Endothelial cell of umbilical vein (primary cell): ENCODE measurements around the gene TMEM130. TPM values are rescaled to one million over a fixed set of nuclear protein-coding genes. Genes with fewer than 3 reads are reported as not detected.

Experiments used
- Bru-seq: library from RNA; stranded (reverse); fragments of 400-500 nt; gene quantifications from one replicate; lab custom pipeline; 2021; lab: Mats Ljungman, UMichigan
- BruChase-seq, 2 experiments: library from RNA; stranded (reverse); fragments of 400-500 nt; gene quantifications; one replicate each; lab custom pipeline; 2021; lab: Mats Ljungman, UMichigan
- BruUV-seq: library from RNA; stranded (reverse); fragments of 400-500 nt; replicated peaks from 2 replicates; lab custom pipeline; 2021; lab: Mats Ljungman, UMichigan
- CTCF ChIA-PET: fragments of 300-600, 350-600 bp; sonication (Branson Sonifier 250); formaldehyde crosslinking; loops from one replicate; lab custom pipeline; 2021; ENCODE audit warnings: antibody characterized with exemption, inconsistent platforms; lab: Charles Lee
- POLR2A ChIA-PET: fragments of 300-600, 350-600 bp; sonication (Branson Sonifier 250); formaldehyde crosslinking; loops from one replicate; lab custom pipeline; 2021; ENCODE audit warnings: antibody characterized with exemption, inconsistent platforms; lab: Charles Lee
- DNase-seq: peaks from one replicate; pipeline ENCODE4 v3.0.0-alpha.2; 2011; ENCODE audit warnings: low read depth, low spot score
- FAIRE-seq: peaks from 2 replicates; lab custom pipeline; 2011; peaks lifted over from hg19 to GRCh38; lab: Jason Lieb, UNC
- H2AFZ ChIP-seq: 2 replicates; pipeline ENCODE4 v1.6.0; 2012; ENCODE audit warnings: low read depth, low read length, control low read depth, inconsistent platforms
- H3K27ac ChIP-seq: 2 replicates; pipeline ENCODE4 v1.5.1; 2011; ENCODE audit warnings: low read depth, mild to moderate bottlenecking, control low read depth, low read length, moderate library complexity; ENCODE audit not compliant: insufficient read depth
- H3K27me3 ChIP-seq, 2 experiments: 2 replicates each; pipeline versions ENCODE4 v1.6.0 to v1.6.1; 2011; ENCODE audit warnings: low read length in 2 of 2, mixed read lengths in 1 of 2; ENCODE audit not compliant: control insufficient read depth in 2 of 2, insufficient read depth in 2 of 2
- H3K36me3 ChIP-seq, 2 experiments: 2 replicates in 1 of 2; 3 replicates in 1 of 2; pipeline ENCODE4 v1.5.1; 2011; ENCODE audit warnings: low read length in 2 of 2, mild to moderate bottlenecking in 1 of 2, moderate library complexity in 1 of 2; ENCODE audit not compliant: control insufficient read depth in 2 of 2, insufficient read depth in 2 of 2; ENCODE audit errors: extremely low read depth in 1 of 2
- H3K4me1 ChIP-seq: 3 replicates; pipeline ENCODE4 v1.5.1; 2011; ENCODE audit warnings: mild to moderate bottlenecking, low read length; ENCODE audit not compliant: control insufficient read depth, insufficient read depth; ENCODE audit errors: extremely low read depth
- H3K4me2 ChIP-seq: 2 replicates; pipeline ENCODE4 v1.6.1; 2011; ENCODE audit warnings: low read length, control low read depth, mixed read lengths; ENCODE audit not compliant: insufficient read depth
- H3K4me3 ChIP-seq, 3 experiments: fragments of 200-600 bp in 1 of 3; sonication (generic), shearing (Covaris generic) in 1 of 3; replicated peaks in 1 of 3; 2 replicates each; pipeline ENCODE4 v1.5.1; 2011 to 2016; ENCODE audit warnings: control low read depth in 3 of 3, low read length in 3 of 3, mild to moderate bottlenecking in 2 of 3, inconsistent platforms in 1 of 3, low read depth in 1 of 3, moderate library complexity in 1 of 3; ENCODE audit not compliant: insufficient read depth in 1 of 3
- H3K79me2 ChIP-seq: 2 replicates; pipeline ENCODE4 v1.6.0; 2012; ENCODE audit warnings: low read length, inconsistent platforms; ENCODE audit not compliant: control insufficient read depth, insufficient read depth
- H3K9ac ChIP-seq: replicated peaks from 2 replicates; pipeline ENCODE3; 2011; ENCODE audit warnings: low read length, control low read depth; ENCODE audit not compliant: insufficient read depth; ENCODE audit errors: extremely low read depth
- H3K9me1 ChIP-seq: replicated peaks from 3 replicates; pipeline ENCODE4 v1.6.0; 2011; ENCODE audit warnings: mild to moderate bottlenecking, low read length; ENCODE audit not compliant: control insufficient read depth, insufficient read depth; ENCODE audit errors: extremely low read depth
- H3K9me3 ChIP-seq: replicated peaks from 2 replicates; pipeline ENCODE4 v1.5.1; 2012; ENCODE audit warnings: low read length, inconsistent platforms; ENCODE audit not compliant: control insufficient read depth, insufficient read depth
- H4K20me1 ChIP-seq: replicated peaks from 2 replicates; pipeline ENCODE3; 2011; ENCODE audit warnings: mild to moderate bottlenecking, low read length; ENCODE audit not compliant: control insufficient read depth, insufficient read depth; ENCODE audit errors: extremely low read depth
- EZH2 ChIP-seq: IDR thresholded peaks from 2 replicates; pipeline ENCODE4 v1.6.1; 2012; ENCODE audit warnings: borderline replicate concordance, low read depth, mild to moderate bottlenecking, moderate library complexity, low read length, inconsistent platforms; ENCODE audit not compliant: severe bottlenecking
- FOS ChIP-seq: IDR thresholded peaks from 2 replicates; pipeline ENCODE4 v1.6.1; 2011; ENCODE audit warnings: mild to moderate bottlenecking, low read length, moderate library complexity, borderline replicate concordance; ENCODE audit not compliant: insufficient read depth
- GATA2 ChIP-seq: IDR thresholded peaks from 2 replicates; pipeline ENCODE4 v1.7.0; 2011; ENCODE audit warnings: low read depth, mild to moderate bottlenecking, moderate library complexity, mixed read lengths, low read length; ENCODE audit not compliant: insufficient read length, insufficient read depth
- JUN ChIP-seq: IDR thresholded peaks from 2 replicates; pipeline ENCODE4 v1.6.1; 2011; ENCODE audit warnings: borderline replicate concordance, low read depth; ENCODE audit not compliant: insufficient read length, insufficient read depth
- MYC ChIP-seq: IDR thresholded peaks from one replicate; pipeline ENCODE4 v1.6.1; 2011; ENCODE audit warnings: mild to moderate bottlenecking, low read depth, low read length
- POLR2A ChIP-seq: IDR thresholded peaks from 2 replicates; pipeline ENCODE4 v1.6.1; 2012; ENCODE audit warnings: low read depth, mild to moderate bottlenecking, control low read depth, low read length
- POLR2AphosphoS5 ChIP-seq: IDR thresholded peaks from 2 replicates; pipeline ENCODE4 v1.6.1; 2012; ENCODE audit warnings: low read depth, mild to moderate bottlenecking, control low read depth, low read length, moderate library complexity; ENCODE audit not compliant: insufficient read depth
- dilution Hi-C: fragments of 300-500 bp; cut with MboI; formaldehyde crosslinking; loops from one replicate; pipeline ENCODE4 v1.15.0; 2019; ENCODE audit warnings: low sequenced_read_pairs; ENCODE audit not compliant: extremely low pct_ligation_motif_present
- intact Hi-C: fragments of 100-400 bp; cut with micrococcal nuclease; formaldehyde crosslinking; loops from one replicate; pipeline ENCODE4 v1.10.0; 2022
- long read RNA-seq: library from polyadenylated mRNA; stranded (forward); transcript quantifications from one replicate; pipeline ENCODE4 v2.0.0, GENCODE V29; 2021
- polyA minus RNA-seq, 3 experiments: library from RNA; depleted of rRNA, polyadenylated mRNA; stranded (reverse); fragments of >200 nt; gene quantifications; 1 replicate in 1 of 3; 2 replicates in 2 of 3; pipeline ENCODE4 v1.2.3, GENCODE V29; 2011
- polyA plus RNA-seq, 4 experiments: library from polyadenylated mRNA; depleted of rRNA in 3 of 4; stranded (reverse) in 3 of 4; unstranded in 1 of 4; fragments of >200 nt; gene quantifications; 2 replicates each; pipeline versions ENCODE4 v1.2.1 to v1.2.3, GENCODE V29; 2011 to 2012; ENCODE audit warnings: missing spikeins in 1 of 4
- total RNA-seq: library from RNA; stranded (reverse); gene quantifications from 2 replicates; pipeline ENCODE4 v1.2.3, GENCODE V29; 2021
- TF ChIP-seq, protein P1 (sequence below): IDR thresholded peaks from 2 replicates; pipeline ENCODE4 v1.6.1; 2011; ENCODE audit not compliant: insufficient read depth, insufficient read length
- TF ChIP-seq, protein P2 (sequence below), 2 donors: IDR thresholded peaks; 1 replicate in 1 of 2; 2 replicates in 1 of 2; pipeline ENCODE4 v1.5.1; 2011; ENCODE audit warnings: low read length in 2 of 2, mild to moderate bottlenecking in 2 of 2, moderate library complexity in 2 of 2, control low read depth in 1 of 2, inconsistent platforms in 1 of 2, low read depth in 1 of 2; ENCODE audit not compliant: insufficient read depth in 1 of 2; ENCODE audit errors: extremely low read depth in 1 of 2

TMEM130 gene, protein sequence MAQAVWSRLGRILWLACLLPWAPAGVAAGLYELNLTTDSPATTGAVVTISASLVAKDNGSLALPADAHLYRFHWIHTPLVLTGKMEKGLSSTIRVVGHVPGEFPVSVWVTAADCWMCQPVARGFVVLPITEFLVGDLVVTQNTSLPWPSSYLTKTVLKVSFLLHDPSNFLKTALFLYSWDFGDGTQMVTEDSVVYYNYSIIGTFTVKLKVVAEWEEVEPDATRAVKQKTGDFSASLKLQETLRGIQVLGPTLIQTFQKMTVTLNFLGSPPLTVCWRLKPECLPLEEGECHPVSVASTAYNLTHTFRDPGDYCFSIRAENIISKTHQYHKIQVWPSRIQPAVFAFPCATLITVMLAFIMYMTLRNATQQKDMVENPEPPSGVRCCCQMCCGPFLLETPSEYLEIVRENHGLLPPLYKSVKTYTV
- total RNA-seq (not detected in 2 replicates), polyA plus RNA-seq (not detected in 2 replicates), polyA minus RNA-seq (not detected in 2 replicates), Bru-seq, nascent RNA (not detected), BruChase-seq, experiment 1, labeled RNA remaining after a 6-hour chase (not detected), BruChase-seq, experiment 2, labeled RNA remaining after a 2-hour chase (not detected)
- not detected in 2 replicates for polyA plus RNA-seq (2011; cell fraction: cytosol; rRNA removed)
- polyA plus RNA-seq (2011; cell fraction: nucleus; rRNA removed), result not detected in 2 replicates
- polyA plus RNA-seq (2012), result not detected in 2 replicates
- polyA minus RNA-seq (2011; cell fraction: cytosol; rRNA and poly(A)+ RNA removed), result not detected
- polyA minus RNA-seq (2011; cell fraction: nucleus; rRNA and poly(A)+ RNA removed), result not detected in 2 replicates
- long read RNA-seq, result 0 reads

DNA sequence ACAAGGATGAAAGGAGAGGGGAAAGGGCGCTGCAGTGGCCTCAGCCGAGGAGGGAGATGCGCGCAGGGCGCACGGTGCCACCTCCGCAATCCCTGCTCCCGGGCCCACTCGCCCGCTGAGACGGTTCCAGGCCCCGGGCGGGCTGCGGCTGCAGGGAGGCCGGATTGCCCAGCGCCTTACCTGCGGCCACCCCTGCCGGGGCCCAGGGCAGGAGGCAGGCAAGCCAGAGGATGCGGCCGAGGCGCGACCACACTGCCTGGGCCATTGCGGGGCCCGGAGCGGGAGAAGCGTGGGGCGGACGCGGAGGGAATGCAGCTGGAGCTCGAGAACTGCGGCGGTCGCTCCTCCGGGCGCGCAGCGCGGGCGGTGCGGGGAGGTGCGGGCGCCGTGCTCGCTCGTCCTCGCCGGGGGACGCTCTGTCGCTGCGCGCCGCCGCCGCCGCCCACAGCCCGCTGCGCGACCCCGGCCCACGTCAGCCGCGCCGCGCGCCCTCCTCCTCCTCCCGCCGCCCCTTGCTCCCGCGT lies at the start of gene TMEM130:
Gene TMEM130 (minus strand): TSS at position 418 of the 524 bp plus-strand sequence. CDS start 153 bp downstream, at position 265.
- Histone ChIP-seq H3K9me3 (no peaks in the 10 kb centered on the region), H3K4me1 (no peaks in the 10 kb centered on the region), H3K36me3 (no peaks in the 10 kb centered on the region), H3K27ac (no peak within 1 kb of the TSS), H3K79me2 (no peaks in the 10 kb centered on the region), H3K4me2 (peak within 1 kb of the TSS; percentile 21), H3K9me1 (no peaks in the 10 kb centered on the region), H3K9ac (no peak within 1 kb of the TSS), H2AFZ (no peak within 1 kb of the TSS), H3K4me3 (peak within 1 kb of the TSS in 1 of 3 experiments; percentile 19), H3K27me3 (peaks cover 23 to 24% of the 10 kb centered on the region in 2 experiments), H4K20me1 (no peaks in the 10 kb centered on the region)
- dilution Hi-C loops, result no loop called here
- ChIA-PET POLR2A (no interaction called here), CTCF (interaction anchor here (0.5 to 1.0 kb wide), 2 partner anchors 31 to 231 kb away, joined by 3 read pairs; no protein-coding TSS in a partner anchor)
- DNase-seq, result no peak
- FAIRE-seq, result no peak
- BruUV-seq, result no TSS peak
- intact Hi-C loops, result no loop called here
- TF ChIP-seq EZH2 (peak; percentile 97), MYC (no peak)

DNA sequence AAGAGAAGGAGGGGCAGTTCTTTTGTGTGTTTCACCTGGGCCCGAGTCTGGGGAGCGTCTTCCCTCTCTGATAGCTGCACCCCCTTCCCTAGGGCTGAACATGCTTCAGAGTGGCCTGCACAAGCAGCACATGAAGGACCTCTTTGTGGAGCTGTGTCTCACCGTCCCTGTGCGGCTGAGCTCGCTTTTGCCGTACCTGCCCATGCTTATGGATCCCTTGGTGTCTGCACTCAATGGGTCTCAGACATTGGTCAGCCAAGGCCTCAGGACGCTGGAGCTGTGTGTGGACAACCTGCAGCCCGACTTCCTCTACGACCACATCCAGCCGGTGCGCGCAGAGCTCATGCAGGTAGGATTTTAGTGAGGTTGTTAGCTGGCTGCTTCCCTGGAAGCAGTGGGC lies 47.5 kb upstream of the TMEM130 start:
- TF ChIP-seq JUN, result no peak
- TF ChIP-seq POLR2A, result no peak
- TF ChIP-seq MYC, result no peak
- TF ChIP-seq, protein P1, sequence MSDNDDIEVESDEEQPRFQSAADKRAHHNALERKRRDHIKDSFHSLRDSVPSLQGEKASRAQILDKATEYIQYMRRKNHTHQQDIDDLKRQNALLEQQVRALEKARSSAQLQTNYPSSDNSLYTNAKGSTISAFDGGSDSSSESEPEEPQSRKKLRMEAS, result no peak
- TF ChIP-seq FOS, result no peak
- TF ChIP-seq POLR2AphosphoS5, result no peak
- TF ChIP-seq GATA2, result no peak
- TF ChIP-seq EZH2, result no peak
- TF ChIP-seq, protein P2, sequence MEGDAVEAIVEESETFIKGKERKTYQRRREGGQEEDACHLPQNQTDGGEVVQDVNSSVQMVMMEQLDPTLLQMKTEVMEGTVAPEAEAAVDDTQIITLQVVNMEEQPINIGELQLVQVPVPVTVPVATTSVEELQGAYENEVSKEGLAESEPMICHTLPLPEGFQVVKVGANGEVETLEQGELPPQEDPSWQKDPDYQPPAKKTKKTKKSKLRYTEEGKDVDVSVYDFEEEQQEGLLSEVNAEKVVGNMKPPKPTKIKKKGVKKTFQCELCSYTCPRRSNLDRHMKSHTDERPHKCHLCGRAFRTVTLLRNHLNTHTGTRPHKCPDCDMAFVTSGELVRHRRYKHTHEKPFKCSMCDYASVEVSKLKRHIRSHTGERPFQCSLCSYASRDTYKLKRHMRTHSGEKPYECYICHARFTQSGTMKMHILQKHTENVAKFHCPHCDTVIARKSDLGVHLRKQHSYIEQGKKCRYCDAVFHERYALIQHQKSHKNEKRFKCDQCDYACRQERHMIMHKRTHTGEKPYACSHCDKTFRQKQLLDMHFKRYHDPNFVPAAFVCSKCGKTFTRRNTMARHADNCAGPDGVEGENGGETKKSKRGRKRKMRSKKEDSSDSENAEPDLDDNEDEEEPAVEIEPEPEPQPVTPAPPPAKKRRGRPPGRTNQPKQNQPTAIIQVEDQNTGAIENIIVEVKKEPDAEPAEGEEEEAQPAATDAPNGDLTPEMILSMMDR (IDR thresholded peaks at IDR 0.05; ENCODE audit: extremely low read depth in 1 of 2, insufficient read depth in 1 of 2, low read depth in 1 of 2, low read length in 2 of 2), result no peak
- Histone ChIP-seq H3K9me3 (no peaks in the 10 kb centered on the region), H2AFZ (no peak overlapping the region), H4K20me1 (no peaks in the 10 kb centered on the region), H3K4me2 (no peak overlapping the region), H3K9me1 (no peaks in the 10 kb centered on the region), H3K4me3 (no peak overlapping the region), H3K27ac (no peak overlapping the region), H3K4me1 (no peaks in the 10 kb centered on the region), H3K9ac (no peak overlapping the region), H3K79me2 (no peaks in the 10 kb centered on the region), H3K27me3 (no peaks in the 10 kb centered on the region), H3K36me3 (peaks cover 16 to 49% of the 10 kb centered on the region in 2 experiments)
- DNase-seq (no peak), FAIRE-seq (no peak)
- dilution Hi-C loops (no loop called here), intact Hi-C loops (no loop called here)
- no TSS peak for BruUV-seq
- POLR2A ChIA-PET, result no interaction called here
- CTCF ChIA-PET, result no interaction called here
